ENCODE measurements around the gene SIK2. TPM values are rescaled to one million over a fixed set of nuclear protein-coding genes. Genes with fewer than 3 reads are reported as not detected.
A peak's percentile ranks its signal among the peaks of the same experiment; 100 is the strongest.

The SIK2 gene
- total RNA-seq, 1 donor from 2014 or later, result 19.0 TPM

DNA sequence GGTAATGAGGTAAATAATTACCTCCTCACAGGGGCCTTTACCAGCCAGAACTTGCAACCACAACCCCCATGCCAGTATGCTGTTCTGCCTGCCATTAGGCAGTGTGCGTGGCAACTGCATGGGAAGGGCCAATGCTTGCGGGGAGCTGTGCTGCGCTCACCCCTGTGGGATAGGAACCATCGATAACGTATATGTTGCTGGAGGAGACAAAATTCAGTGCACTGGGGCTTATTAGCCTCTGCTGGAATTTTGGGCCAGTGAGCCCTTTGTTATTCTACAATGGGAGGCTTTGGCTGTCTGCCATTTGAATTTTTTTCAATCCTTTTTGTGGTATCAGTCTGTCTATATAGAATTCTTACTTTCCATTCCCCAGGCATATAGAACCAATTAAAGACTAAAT lies 116.6 kb downstream of the SIK2 start:
- Mint-ChIP-seq H3K27me3 (ENCODE audit: unreplicated experiment) (no peaks in the 10 kb centered on the region), H3K9me3 (ENCODE audit: unreplicated experiment) (no peaks in the 10 kb centered on the region), H3K4me1 (ENCODE audit: unreplicated experiment) (peaks cover 26% of the 10 kb centered on the region), H3K4me3 (ENCODE audit: unreplicated experiment) (no peak overlapping the region), H3K27ac (ENCODE audit: unreplicated experiment) (peak overlapping the region; percentile 79), H3K36me3 (ENCODE audit: unreplicated experiment) (peaks cover 52% of the 10 kb centered on the region)
- TF ChIP-seq, protein P1, sequence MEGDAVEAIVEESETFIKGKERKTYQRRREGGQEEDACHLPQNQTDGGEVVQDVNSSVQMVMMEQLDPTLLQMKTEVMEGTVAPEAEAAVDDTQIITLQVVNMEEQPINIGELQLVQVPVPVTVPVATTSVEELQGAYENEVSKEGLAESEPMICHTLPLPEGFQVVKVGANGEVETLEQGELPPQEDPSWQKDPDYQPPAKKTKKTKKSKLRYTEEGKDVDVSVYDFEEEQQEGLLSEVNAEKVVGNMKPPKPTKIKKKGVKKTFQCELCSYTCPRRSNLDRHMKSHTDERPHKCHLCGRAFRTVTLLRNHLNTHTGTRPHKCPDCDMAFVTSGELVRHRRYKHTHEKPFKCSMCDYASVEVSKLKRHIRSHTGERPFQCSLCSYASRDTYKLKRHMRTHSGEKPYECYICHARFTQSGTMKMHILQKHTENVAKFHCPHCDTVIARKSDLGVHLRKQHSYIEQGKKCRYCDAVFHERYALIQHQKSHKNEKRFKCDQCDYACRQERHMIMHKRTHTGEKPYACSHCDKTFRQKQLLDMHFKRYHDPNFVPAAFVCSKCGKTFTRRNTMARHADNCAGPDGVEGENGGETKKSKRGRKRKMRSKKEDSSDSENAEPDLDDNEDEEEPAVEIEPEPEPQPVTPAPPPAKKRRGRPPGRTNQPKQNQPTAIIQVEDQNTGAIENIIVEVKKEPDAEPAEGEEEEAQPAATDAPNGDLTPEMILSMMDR (IDR thresholded peaks at IDR 0.05), result no peak
- DNase-seq (ENCODE audit: extremely low spot score, unreplicated experiment), result no peak

DNA sequence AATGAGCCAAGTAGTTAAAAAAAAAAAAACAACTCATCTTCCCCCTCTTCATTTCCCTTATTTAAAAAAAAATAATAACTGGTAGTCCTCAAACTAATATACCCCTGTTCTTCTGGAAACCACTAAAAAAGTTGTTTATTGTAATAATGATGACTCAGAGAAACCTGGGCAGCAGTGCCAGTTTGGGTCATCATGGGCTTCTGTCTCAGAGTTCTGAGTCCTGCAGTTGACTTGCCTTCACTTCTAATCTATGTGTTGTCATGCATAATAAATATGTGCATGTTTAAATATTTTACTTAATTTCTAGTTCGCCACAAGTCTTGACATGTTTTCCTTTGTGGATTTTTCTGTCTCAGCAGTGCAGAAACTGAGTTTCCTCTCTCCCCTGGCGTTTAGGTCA lies 117.1 kb downstream of the SIK2 start:
- H3K27ac Mint-ChIP-seq (ENCODE audit: unreplicated experiment), result peak overlapping the region; percentile 79
- no peaks in the 10 kb centered on the region for H3K9me3 Mint-ChIP-seq (ENCODE audit: unreplicated experiment)

DNA sequence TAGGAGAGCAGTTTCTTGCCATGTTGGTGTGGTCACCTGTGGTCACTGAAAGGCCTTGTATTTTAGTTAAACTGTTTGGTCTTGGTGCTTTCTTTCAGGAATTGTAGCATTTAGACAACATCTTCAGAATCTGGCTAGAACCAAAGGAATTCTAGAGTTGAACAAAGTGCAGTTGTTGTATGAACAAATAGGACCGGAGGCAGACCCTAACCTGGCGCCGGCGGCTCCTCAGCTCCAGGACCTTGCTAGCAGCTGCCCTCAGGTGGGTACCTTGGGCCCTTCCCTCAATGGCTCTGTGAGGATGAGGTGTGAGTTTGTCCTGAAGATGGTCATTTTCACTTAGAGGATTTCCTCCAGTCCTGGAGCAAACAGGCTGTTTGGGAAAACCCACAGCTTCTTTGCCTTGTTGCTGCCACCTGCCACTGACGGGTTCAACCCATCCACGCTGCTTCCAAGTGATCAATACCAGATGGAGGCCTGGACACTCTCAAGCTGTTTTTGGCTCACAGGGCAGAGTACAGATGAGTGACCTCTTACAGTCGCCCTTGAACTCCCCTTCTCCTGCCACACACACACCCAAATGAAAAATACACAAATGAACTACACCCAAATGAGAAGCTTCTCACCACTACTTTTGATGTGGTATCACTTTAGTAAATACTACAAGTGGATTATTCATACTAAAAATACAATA lies 118.7 kb downstream of the SIK2 start:
- Mint-ChIP-seq H3K36me3 (ENCODE audit: unreplicated experiment) (peaks cover 55% of the 10 kb centered on the region), H3K4me3 (ENCODE audit: unreplicated experiment) (no peak overlapping the region), H3K4me1 (ENCODE audit: unreplicated experiment) (peaks cover 26% of the 10 kb centered on the region), H3K27ac (ENCODE audit: unreplicated experiment) (no peak overlapping the region), H3K27me3 (ENCODE audit: unreplicated experiment) (no peaks in the 10 kb centered on the region), H3K9me3 (ENCODE audit: unreplicated experiment) (no peaks in the 10 kb centered on the region)
- TF ChIP-seq, protein P1 (IDR thresholded peaks at IDR 0.05), result no peak
- DNase-seq (ENCODE audit: extremely low spot score, unreplicated experiment), result no peak

More for the DNA sequence above, 117.1 kb downstream of the SIK2 start:
- Mint-ChIP-seq H3K27me3 (ENCODE audit: unreplicated experiment) (no peaks in the 10 kb centered on the region), H3K36me3 (ENCODE audit: unreplicated experiment) (peaks cover 47% of the 10 kb centered on the region), H3K4me1 (ENCODE audit: unreplicated experiment) (peaks cover 26% of the 10 kb centered on the region), H3K4me3 (ENCODE audit: unreplicated experiment) (no peak overlapping the region)
- TF ChIP-seq, protein P1 (IDR thresholded peaks at IDR 0.05), result no peak
- no peak for DNase-seq (ENCODE audit: extremely low spot score, unreplicated experiment)

DNA sequence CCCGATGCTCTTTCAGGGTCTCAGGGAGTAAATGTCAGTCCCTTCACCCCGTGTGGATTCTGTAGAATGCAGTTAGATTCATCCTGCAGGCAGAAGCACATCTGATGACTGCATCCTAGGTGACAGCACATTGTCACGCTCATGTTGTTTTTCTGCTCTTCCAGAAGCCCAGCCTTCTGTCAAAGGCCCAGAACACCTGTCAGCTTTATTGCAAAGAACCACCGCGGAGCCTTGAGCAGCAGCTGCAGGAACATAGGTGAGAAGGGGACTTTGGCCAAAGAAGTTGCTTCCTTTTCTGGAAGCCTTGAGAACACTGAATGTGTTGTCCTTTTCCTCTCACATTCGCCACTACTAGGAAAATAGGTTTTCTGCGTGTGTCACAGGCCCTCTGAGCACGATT lies 120.3 kb downstream of the SIK2 start:
- Mint-ChIP-seq H3K4me1 (ENCODE audit: unreplicated experiment) (peaks cover 23% of the 10 kb centered on the region), H3K27ac (ENCODE audit: unreplicated experiment) (no peak overlapping the region), H3K27me3 (ENCODE audit: unreplicated experiment) (no peaks in the 10 kb centered on the region), H3K4me3 (ENCODE audit: unreplicated experiment) (no peak overlapping the region), H3K9me3 (ENCODE audit: unreplicated experiment) (no peaks in the 10 kb centered on the region), H3K36me3 (ENCODE audit: unreplicated experiment) (peaks cover 58% of the 10 kb centered on the region)
- DNase-seq (ENCODE audit: extremely low spot score, unreplicated experiment), result no peak
- TF ChIP-seq, protein P1 (IDR thresholded peaks at IDR 0.05), result no peak

DNA sequence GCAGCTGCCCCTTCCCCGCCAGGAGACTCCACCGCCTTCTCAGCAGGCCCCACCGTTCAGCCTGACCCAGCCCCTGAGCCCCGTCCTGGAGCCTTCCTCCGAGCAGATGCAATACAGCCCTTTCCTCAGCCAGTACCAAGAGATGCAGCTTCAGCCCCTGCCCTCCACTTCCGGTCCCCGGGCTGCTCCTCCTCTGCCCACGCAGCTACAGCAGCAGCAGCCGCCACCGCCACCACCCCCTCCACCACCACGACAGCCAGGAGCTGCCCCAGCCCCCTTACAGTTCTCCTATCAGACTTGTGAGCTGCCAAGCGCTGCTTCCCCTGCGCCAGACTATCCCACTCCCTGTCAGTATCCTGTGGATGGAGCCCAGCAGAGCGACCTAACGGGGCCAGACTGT lies 121.3 kb downstream of the SIK2 start:
- TF ChIP-seq, protein P1 (IDR thresholded peaks at IDR 0.05), result no peak
- no peaks in the 10 kb centered on the region for H3K27me3 Mint-ChIP-seq (ENCODE audit: unreplicated experiment)
- no peak overlapping the region for H3K4me3 Mint-ChIP-seq (ENCODE audit: unreplicated experiment)
- H3K27ac Mint-ChIP-seq (ENCODE audit: unreplicated experiment), result no peak overlapping the region
- peaks cover 58% of the 10 kb centered on the region for H3K36me3 Mint-ChIP-seq (ENCODE audit: unreplicated experiment)
- H3K9me3 Mint-ChIP-seq (ENCODE audit: unreplicated experiment), result no peaks in the 10 kb centered on the region
- H3K4me1 Mint-ChIP-seq (ENCODE audit: unreplicated experiment), result peaks cover 15% of the 10 kb centered on the region
- DNase-seq (ENCODE audit: extremely low spot score, unreplicated experiment), result no peak
